GM18499 (cell line): ENCODE results near the gene PLXNA1.

Source experiments
- ATAC-seq: cut with Tn5 transposase; IDR thresholded peaks from one replicate; pipeline ENCODE4 v1.9.1; 2021; ENCODE audit warnings: moderate number of reproducible peaks; ENCODE audit not compliant: insufficient read depth, unreplicated experiment

Gene PLXNA1

DNA sequence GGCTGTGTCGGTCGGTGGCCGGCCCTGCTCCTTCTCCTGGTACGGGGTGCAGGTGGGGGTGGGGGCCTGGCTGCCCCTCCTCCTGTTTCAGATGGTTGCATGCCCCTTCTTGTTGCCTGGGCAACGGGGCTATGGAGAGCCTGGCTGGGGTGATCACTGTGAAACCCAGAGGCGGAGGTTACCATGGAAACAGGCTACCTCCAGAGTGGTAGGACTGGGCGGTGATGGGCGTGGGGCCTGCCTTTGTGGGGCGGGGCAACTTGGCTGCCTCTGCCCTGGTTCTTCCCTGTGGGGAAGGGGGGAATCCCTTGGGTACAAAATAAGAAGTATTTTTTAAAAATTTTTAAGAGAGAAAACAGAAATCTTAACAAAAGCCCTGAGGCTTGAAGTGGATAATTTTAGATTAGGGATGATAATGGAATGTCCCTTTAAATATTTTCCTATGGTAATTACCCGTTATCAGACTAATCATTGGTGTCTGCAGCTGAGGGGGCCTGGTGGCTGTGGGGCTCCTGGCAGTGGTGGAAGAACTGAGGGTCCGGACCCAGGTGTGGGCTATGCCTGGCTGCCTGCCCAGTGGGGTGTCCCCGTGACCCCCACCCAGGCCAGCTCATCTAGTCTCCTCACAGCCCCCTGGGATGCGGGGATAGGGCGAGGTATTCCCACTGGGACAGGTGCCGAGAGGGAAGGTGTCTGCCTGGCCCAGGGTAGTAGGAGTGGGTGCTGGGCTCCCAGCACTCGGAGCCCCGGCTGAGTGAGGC lies 32.5 kb downstream of the PLXNA1 start:
- ATAC-seq: no peak

DNA sequence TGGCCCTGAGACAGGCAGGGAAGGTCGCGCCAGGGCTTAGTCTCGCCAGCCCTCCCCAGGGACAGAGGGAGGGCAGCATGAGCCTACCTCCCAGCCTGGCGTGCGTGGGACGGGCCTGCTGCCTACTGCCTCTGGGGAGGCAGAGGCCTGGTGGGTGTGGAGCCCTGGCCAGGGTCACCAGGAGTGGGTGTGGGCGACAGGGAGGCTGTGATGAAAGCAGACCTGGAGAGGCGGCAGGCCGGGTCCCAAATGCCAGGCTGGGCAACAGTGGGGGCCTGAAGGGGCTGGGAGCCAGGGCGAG lies 33.1 kb downstream of the PLXNA1 start:
- no peak for ATAC-seq

DNA sequence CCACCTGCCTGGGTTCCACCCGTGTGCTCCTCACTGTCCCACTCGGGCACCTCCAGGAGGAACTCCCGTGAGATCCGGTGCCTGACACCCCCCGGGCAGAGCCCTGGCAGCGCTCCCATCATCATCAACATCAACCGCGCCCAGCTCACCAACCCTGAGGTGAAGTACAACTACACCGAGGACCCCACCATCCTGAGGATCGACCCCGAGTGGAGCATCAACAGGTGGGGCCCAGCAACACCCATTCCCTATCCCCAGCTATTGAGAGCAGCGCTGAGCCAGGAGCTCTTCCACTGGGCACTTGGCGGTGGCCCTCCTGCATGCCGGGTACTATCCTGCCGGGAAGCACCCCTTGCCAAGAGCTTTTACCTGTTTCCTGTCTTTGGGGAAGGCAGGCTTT lies 33.5 kb downstream of the PLXNA1 start:
- ATAC-seq: no peak

DNA sequence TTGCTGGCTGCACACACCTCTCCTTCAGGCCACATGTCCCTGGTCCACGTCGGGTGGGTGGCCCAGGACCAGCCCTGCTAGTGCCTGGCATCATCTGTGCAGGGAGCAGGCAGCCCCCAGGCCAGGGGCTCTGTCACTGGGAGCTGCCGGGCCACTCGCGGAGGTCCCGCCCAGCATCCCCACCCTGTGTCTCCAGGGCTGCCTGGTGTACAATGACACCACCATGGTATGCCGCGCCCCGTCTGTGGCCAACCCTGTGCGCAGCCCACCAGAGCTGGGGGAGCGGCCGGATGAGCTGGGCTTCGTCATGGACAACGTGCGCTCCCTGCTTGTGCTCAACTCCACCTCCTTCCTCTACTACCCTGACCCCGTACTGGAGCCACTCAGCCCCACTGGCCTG lies 34.3 kb downstream of the PLXNA1 start:
- ATAC-seq: no peak

DNA sequence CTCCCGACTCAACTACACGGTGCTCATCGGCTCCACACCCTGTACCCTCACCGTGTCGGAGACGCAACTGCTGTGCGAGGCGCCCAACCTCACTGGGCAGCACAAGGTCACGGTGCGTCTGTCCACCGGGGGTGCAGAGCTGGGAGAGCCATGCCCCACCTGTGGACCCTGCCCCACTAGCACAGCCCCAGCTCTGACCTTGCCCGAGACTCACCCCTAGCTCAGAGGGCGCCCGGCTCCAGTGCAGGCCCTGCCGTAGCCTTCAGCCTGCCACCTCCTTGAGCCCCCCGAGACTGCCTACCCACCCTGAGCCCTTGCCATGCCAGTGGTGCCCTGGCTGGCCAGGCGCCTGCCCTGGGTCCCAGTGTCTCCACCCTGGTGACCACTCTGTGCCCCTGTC lies 34.9 kb downstream of the PLXNA1 start:
- ATAC-seq: no peak

DNA sequence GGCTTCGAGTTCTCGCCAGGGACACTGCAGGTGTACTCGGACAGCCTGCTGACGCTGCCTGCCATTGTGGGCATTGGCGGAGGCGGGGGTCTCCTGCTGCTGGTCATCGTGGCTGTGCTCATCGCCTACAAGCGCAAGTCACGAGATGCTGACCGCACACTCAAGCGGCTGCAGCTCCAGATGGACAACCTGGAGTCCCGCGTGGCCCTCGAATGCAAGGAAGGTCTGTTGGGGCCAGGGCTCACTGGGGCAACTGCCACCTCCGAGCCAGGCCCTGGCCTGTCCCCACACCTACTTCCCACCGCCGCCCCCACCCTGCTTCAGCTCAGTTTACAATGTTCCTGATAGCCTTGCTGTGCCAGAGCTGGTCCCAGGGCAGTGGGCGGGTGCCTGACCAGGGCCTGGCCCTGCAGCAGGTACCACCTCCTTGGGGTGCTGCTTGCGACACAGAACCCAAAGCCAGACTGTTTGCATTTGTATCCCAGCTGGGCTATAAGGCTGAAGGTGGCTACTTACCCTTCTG lies 35.5 kb downstream of the PLXNA1 start:
- ATAC-seq: no peak

DNA sequence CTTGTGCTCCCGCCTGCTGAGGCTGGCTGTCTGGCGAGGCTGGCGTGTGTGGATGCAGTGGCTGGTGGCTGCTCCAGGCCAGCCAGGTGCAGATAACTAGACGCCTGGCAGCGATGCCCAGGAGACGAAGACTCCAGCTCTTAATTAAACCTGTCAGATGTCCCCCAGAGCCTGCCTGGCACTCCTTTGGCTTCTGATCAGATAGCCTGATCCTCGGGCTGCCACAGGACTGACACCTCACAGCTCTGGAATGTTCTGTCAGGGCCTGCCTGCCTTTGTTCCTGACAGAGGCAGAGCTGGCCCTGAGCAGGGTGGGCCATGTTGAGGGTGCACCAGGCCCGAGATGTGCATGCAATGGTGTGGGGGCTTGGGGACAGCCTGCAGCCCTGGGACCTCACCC lies 36.5 kb downstream of the PLXNA1 start:
- no peak for ATAC-seq

DNA sequence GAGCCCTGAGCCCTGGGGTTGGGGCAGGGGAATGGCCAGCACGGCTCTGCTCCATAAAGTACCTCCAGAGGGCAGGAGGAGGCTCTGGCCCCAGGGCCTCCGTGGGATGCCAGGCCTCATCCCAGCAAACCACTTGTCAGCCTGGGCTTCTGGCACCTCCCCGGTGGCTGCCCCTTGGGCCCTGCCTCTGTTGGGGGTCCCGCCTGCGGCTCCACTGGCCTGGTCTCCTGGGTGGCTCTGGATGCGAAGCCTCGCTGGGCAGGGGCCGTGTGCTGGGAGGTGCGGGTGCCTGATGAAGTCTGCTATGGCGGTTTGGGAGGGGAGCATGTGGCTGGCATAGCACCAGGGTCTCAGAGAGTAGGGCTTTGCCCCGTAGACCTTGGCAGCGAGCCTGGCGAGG lies 37.6 kb downstream of the PLXNA1 start:
- ATAC-seq: no peak

DNA sequence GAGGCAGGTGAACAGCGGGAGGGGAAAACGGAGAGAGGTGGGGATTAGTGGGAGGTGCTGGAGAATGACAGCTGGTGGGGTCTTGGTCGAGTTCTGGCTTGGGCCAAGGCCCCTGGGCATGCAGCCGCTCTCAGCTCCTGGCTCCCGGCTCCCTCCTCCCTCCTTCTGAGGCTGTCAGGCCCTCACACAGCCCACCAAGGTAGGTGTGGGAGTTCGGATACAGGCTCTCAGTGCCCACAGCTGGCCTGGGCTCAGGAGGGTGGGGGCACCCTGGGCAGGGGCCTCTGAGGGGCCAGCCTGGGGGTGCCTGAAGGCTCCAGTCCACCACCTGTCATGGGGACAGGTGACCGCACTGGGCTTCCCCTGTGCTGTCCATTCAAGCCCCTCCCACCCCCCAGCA lies 39.9 kb downstream of the PLXNA1 start:
- ATAC-seq: no peak

DNA sequence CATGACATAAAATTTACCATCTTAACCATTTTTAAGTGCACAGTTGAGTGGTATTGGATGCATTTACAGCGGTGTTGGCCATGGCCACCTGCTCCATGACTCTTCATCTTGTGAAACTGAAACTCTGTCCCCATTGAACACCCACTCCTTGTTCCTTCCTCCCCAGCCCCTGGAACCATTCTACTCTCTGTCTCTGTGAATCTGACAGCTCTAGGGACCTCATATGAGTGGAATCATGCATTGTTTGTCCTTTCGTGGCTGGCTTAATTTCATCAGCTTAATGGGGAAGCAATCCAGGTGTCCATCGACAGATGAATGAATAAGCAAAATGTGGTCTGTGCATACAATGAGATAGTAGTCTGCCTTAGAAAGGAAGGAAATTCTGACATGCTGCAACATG lies 42.5 kb downstream of the PLXNA1 start:
- ATAC-seq: no peak

DNA sequence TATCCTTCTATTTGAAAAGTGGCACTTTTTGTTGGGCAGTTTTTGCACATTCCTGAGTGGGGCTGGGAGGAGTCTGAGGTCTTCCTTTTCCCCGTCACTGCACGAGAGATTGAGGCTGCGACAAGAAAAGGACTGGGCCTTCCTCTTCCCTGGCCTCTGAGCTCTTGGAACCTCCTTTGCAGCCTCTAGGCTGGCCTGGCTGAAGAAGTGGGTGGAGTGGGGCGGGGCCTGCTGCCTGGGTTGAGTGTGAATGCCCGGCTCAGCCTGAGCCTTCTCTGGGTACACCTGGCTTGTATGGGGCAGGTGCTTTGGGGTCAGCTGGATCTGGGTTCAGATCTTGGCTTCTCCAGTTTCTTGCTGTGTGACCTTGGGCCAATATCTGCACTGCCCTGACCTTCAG lies 43.1 kb downstream of the PLXNA1 start:
- no peak for ATAC-seq

DNA sequence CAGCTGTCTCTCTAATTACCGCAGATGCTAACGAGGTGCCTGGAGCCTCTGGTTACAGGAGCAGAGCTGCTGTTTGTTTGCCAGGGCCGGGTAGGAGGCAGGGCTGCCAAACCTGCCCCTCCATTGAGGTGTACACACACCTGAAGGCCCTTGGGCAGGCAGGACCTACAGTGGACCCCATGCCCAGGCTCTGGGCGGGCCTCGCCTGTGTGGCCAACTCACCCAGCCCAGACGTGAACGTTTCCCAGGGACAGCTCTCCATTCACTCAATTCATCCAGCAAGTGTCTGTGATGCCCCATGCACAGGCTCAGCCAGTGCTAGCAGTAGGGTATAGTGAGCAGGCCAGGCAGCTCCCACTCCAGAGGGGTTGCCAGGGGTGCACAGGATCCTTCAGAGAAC lies 43.7 kb downstream of the PLXNA1 start:
- ATAC-seq: no peak

DNA sequence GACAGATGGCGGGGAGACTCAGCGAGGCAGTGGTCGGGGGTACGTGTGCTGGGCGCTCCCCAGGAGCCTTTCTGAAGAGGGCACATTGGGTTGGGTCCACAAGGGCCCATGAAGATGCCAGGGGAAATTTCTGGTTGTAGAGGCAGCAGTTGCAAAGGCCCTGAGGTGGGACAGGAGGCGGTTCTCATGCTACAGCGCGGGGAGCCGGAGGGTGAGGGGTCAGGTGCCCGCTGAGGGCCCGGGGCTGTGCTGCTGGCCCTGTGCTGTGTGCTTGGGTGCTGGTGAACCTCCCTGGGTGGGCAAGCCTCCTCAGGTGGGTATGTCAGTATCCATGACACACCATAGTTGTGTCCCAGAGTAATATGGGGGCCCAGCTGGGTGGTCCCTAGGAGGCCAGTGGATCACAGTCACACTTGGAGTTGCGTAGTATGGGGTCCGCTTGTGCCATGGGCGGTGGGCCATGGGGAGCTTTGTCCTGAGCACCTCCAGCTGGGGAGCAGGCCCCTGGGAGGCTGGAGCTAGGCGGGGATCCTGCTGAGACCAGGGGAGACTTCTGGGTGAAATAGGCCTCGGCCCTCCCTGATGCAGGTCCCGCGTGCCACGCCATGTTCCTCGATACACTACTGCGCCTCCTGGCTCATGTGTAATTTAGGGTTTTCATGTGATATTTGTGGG lies 44.3 kb downstream of the PLXNA1 start:
- no peak for ATAC-seq

DNA sequence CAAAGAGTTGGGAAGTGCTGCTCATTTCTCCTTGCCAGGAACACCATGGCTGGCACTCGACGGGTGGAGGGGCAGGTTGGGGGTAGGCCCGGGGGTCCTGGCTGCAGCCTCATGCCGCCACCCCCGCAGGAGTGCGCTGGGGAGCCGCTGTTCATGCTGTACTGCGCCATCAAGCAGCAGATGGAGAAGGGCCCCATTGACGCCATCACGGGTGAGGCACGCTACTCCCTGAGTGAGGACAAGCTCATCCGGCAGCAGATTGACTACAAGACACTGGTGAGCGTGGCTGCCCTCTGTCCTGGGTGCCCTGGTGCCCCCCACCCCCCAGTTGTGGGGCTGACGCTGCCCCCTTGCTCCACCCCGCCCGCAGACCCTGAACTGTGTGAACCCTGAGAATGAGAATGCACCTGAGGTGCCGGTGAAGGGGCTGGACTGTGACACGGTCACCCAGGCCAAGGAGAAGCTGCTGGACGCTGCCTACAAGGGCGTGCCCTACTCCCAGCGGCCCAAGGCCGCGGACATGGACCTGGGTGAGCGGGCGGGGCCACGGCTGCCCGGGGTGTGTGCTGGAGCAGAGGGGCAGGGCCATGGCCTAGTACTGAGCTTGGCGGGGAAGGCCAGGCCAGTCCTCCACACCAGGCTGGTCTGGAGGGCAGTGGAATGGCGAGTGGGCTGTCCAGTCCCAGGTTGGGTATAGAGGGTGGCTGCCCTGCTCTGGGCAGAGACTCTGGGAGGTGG lies 45.1 kb downstream of the PLXNA1 start:
- ATAC-seq: no peak

DNA sequence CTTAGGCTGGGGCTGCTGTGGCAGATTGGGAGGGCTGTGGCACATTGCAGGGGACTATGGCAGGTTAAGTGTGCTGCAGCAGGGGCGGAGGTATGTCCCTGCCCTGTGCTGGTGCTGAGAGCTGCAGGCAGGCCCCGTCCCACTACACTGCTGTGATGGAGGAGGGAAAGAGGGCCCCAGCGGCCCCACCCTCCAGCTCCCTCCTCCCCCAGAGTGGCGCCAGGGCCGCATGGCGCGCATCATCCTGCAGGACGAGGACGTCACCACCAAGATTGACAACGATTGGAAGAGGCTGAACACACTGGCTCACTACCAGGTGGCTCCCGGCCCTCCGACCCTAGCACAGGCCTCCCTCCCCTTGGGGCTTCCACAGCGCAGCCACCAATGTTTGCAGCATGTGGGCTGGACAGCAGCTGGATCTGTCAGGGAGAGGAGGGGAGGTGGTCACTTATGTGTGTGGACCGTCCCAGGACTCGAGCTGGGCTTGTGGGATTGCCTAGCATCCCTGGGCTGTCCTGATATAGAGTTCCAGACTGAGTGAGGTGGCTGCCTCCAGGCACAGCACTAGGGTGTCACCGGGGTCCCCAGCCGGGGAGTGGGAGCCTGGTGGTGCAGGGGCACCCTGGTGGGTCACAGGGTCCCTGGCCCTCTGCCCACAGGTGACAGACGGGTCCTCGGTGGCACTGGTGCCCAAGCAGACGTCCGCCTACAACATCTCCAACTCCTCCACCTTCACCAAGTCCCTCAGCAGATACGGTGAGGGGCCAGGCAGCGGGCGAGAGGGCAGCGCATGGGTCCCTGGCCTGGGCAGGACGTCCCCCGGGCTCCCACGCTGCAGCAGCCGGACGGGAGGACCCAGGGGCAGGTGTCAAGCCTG lies 46.1 kb downstream of the PLXNA1 start:
- ATAC-seq: no peak

DNA sequence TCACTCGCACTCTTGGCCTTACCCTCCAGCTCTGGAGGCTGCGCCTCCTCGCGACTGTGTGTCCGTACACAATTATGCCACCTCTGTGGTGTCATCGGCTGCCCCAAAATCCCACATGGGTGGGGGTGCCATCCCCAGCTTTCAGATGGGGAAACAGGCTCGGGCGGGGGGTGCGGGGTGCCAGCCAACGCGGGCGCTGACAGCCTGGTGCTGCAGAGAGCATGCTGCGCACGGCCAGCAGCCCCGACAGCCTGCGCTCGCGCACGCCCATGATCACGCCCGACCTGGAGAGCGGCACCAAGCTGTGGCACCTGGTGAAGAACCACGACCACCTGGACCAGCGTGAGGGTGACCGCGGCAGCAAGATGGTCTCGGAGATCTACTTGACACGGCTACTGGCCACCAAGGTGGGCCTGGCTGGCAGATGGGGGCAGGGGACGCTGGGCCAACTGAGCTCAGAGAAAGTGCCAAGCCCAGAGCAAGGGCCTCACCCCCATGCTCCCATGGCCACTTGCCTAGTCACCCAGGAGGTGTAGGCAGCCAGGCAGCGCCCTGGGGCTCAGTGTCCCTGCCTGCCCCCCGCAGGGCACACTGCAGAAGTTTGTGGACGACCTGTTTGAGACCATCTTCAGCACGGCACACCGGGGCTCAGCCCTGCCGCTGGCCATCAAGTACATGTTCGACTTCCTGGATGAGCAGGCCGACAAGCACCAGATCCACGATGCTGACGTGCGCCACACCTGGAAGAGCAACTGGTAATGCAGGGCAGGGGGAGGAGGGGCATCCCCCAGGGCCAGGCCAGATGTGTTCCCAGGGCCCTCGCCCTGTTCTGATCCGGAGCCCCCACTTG lies 47.0 kb downstream of the PLXNA1 start:
- ATAC-seq: no peak

DNA sequence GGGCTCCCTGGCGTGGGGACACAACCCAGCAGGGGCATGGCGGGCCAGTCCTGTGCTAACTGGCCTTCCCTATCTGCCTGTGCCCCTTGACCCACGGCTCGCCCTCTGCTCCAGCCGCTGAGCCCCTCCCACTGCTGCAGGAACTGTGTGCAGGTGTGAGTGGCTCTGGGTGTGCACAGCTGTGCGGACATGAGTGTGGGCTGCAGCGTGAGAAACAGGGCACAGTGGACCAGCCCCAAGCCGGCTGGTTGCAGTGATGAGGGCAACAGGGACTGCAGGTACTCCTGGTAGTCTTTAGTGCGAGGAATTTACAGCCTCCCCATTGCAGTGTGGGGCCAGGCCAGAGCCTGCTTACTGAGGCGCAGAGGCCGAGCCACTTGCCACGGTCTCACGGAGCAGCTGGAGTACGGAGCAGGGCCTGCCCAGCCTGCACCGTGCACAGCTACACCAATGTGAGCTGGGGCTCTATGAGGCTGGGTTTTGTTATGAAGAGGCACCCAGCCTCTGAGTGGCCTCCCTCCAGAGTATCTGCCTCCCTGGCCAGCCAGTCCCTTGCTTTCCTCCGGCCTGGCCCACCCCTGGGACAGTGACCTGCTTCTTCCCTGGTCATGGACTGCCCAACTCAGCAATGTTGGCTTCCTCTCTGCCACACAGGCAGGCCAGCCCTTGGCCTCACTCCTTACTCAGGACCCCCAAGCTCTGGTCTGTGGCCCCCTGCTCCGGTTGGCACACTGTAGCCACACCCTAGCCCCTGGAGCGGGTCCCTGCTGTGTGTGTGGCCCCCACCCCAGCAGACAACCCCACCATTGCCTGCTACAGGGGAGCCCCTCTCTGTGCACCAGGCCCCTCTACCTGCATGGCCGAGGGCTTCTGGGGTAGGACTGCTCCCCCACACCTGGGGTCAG lies 47.8 kb downstream of the PLXNA1 start:
- ATAC-seq: no peak

DNA sequence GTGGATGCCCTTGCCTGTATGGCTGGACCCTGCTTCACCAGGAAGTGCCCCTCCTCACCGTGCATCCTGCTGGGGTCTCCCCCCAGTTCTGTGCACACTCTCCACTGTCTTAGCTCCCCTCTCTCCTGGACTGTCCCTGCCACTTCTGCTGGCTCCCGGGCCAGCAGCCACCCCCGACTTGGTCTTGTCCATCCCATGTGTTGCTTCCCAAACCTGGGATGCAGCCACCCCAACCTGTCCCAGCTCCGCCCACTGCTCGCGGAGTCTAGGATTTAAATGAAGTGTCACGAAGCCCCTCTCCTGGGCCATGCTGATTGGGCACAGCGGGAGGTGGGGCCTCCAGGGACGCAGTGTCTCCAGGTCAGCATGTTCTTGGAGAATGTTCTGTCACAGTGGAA lies 48.5 kb downstream of the PLXNA1 start:
- no peak for ATAC-seq

DNA sequence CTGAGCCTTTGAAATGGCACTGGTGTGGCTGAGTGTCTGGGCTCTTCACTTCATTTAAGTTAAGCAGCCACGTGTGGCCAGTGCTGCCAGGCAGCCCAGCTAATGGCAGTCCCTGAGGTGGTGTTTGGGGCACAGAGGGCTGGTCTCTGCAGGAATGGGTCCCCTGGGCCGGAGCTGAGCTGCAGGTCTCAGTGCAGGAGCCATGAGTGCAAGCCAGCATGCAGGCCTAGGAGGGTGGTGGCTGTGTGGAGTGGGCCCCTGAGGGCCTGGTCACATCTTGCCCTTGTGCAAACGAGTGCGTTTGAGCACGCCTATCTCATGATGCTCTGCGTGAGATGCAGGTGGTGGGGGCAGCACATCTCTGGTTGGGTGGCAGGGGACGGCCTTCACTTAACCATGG lies 48.9 kb downstream of the PLXNA1 start:
- no peak for ATAC-seq
